HL-60 (cell line): ENCODE measurements around the gene ANO6.

Source experiments
- DNase-seq, 2 experiments: peaks; one replicate each; pipeline ENCODE4 v3.0.0-alpha.2; 2010 to 2020; ENCODE audit warnings: low read depth in 1 of 2, low spot score in 1 of 2
- H3K27ac ChIP-seq: fragments of 250-450 bp; sonication (Bioruptor Pico); replicated peaks from 2 replicates; pipeline ENCODE4 v1.5.1; 2020; ENCODE audit warnings: mild to moderate bottlenecking, moderate library complexity
- H3K27me3 ChIP-seq: fragments of 250-450 bp; sonication (Bioruptor Pico); 2 replicates; pipeline ENCODE4 v1.5.1; 2021; ENCODE audit warnings: mild to moderate bottlenecking, moderate library complexity; ENCODE audit not compliant: insufficient read depth, poor library complexity, severe bottlenecking
- H3K4me3 ChIP-seq: replicated peaks from 2 replicates; pipeline ENCODE4 v1.5.1; 2011; ENCODE audit warnings: mild to moderate bottlenecking, control low read depth, low read length; ENCODE audit not compliant: insufficient read depth
- GABPA ChIP-seq: IDR thresholded peaks from 2 replicates; pipeline ENCODE4 v1.6.1; 2012; ENCODE audit warnings: low read depth
- POLR2AphosphoS5 ChIP-seq: IDR thresholded peaks from 2 replicates; pipeline ENCODE4 v1.6.1; 2012; ENCODE audit warnings: low read depth
- SPI1 ChIP-seq: IDR thresholded peaks from 2 replicates; pipeline ENCODE4 v1.6.1; 2012; ENCODE audit warnings: low read depth, mild to moderate bottlenecking, borderline replicate concordance
- TF ChIP-seq, protein P1 (sequence below): IDR thresholded peaks from one replicate; pipeline ENCODE4 v1.5.1; 2011; ENCODE audit warnings: low read length, control low read depth, inconsistent platforms; ENCODE audit not compliant: insufficient read depth
- TF ChIP-seq, protein P2 (sequence below): IDR thresholded peaks from 2 replicates; pipeline ENCODE4 v1.6.1; 2012; ENCODE audit warnings: low read depth; ENCODE audit not compliant: insufficient replicate concordance

Gene ANO6

DNA sequence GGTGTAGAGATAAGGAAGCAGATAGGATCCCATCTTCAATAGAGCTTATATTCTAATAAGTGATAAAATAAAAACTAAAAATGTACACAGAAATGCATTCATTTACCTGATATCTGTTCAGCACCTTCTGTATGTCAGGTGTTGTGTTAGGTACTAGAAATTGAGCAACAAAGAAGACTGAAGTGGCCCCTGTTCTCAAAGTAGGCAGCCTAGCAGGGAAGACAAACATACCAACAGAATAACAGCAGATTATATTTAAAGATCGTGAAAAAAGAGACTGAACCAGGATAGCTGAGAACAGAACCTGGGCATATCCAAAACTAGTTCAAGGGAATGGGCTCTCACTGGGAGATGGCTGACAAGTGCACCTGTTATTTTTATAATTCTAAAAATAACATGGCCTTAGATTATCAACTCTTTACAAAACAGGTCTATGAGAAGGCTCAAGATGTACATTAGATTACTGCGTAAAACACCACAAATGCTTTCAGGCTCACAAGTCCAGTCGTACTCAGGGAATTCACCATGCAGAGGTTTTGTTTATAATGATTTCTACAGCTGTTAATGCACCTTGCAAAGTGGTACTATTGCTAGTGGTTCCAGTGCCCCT, 16.4 kb downstream of the ANO6 start:
- DNase-seq = no peak
- no peak for TF ChIP-seq GABPA
- TF ChIP-seq, protein P1, sequence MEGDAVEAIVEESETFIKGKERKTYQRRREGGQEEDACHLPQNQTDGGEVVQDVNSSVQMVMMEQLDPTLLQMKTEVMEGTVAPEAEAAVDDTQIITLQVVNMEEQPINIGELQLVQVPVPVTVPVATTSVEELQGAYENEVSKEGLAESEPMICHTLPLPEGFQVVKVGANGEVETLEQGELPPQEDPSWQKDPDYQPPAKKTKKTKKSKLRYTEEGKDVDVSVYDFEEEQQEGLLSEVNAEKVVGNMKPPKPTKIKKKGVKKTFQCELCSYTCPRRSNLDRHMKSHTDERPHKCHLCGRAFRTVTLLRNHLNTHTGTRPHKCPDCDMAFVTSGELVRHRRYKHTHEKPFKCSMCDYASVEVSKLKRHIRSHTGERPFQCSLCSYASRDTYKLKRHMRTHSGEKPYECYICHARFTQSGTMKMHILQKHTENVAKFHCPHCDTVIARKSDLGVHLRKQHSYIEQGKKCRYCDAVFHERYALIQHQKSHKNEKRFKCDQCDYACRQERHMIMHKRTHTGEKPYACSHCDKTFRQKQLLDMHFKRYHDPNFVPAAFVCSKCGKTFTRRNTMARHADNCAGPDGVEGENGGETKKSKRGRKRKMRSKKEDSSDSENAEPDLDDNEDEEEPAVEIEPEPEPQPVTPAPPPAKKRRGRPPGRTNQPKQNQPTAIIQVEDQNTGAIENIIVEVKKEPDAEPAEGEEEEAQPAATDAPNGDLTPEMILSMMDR = no peak
- TF ChIP-seq POLR2AphosphoS5 = no peak
- TF ChIP-seq SPI1 = no peak
- TF ChIP-seq, protein P2, sequence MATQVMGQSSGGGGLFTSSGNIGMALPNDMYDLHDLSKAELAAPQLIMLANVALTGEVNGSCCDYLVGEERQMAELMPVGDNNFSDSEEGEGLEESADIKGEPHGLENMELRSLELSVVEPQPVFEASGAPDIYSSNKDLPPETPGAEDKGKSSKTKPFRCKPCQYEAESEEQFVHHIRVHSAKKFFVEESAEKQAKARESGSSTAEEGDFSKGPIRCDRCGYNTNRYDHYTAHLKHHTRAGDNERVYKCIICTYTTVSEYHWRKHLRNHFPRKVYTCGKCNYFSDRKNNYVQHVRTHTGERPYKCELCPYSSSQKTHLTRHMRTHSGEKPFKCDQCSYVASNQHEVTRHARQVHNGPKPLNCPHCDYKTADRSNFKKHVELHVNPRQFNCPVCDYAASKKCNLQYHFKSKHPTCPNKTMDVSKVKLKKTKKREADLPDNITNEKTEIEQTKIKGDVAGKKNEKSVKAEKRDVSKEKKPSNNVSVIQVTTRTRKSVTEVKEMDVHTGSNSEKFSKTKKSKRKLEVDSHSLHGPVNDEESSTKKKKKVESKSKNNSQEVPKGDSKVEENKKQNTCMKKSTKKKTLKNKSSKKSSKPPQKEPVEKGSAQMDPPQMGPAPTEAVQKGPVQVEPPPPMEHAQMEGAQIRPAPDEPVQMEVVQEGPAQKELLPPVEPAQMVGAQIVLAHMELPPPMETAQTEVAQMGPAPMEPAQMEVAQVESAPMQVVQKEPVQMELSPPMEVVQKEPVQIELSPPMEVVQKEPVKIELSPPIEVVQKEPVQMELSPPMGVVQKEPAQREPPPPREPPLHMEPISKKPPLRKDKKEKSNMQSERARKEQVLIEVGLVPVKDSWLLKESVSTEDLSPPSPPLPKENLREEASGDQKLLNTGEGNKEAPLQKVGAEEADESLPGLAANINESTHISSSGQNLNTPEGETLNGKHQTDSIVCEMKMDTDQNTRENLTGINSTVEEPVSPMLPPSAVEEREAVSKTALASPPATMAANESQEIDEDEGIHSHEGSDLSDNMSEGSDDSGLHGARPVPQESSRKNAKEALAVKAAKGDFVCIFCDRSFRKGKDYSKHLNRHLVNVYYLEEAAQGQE = no peak
- Histone ChIP-seq H3K4me3 (no peak overlapping the region), H3K27ac (no peak overlapping the region), H3K27me3 (no peaks in the 10 kb centered on the region)

DNA sequence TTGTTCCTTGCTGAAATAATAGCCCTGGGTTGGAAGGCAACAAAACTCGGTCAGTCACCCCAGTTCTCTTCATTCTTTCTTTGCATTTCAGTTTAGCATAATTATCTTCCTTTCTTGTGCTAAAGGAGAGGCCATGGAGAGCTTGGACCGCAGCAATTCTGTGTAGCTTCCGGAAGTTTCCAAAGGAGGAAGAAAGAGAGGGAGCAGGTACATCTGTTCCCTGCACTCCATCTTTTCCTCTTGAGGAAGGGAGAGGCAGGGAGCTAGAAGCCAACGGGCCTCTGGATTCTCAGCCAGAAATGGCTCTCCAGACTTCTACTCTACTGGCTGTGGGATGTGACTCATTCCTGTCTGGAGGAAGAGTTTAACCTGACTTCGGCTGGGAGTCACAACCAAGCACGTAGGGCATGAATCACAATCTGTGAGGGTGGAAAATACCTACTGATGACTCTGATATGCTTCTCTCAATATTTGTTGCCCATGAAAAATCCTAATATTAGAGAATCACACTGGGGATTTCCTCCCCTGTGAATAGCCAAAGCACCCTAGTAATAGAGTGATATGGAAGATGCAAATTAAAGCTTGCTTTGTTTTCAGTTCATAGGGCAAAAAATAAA, 17.0 kb downstream of the ANO6 start:
- Histone ChIP-seq H3K27ac (no peak overlapping the region), H3K27me3 (no peaks in the 10 kb centered on the region), H3K4me3 (no peak overlapping the region)
- no peak for DNase-seq
- TF ChIP-seq POLR2AphosphoS5 = no peak
- no peak for TF ChIP-seq GABPA
- TF ChIP-seq SPI1 = no peak
- TF ChIP-seq, protein P2 = no peak
- TF ChIP-seq, protein P1 = no peak

DNA sequence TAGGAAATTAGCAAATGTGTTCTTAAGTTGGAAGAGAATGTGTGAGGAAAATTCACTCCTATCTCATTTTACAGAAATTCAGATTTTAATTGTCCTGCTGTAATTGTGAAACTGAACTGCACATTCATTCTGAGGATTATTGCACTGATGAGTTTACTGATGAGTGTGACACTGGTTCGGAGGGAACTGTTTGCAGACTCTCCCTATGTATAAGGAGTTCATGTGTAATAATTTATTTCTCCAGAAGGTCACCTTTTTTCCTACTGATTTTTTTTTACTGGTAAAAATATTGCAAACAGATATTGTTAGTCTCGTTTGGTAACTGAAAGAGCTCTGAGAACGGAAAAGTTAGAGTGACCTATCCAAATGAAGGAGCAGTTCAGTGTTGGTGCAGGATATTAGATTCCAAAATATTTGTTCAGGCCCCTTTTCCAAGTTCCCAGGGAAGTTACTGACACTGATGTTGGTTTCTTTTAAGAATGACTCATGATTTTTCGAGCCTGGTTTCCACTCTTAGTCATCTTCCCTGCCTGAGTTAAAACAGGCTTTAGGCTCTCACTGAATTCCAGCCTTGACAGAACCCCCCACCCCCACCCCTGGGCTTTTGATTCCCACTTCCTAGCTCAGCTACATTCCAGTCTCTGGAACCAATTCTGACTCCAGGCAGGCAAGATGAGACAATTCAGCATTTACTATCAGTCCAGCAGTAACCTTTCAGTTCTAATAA, 18.4 kb downstream of the ANO6 start:
- TF ChIP-seq GABPA (no peak), SPI1 (no peak), POLR2AphosphoS5 (no peak)
- TF ChIP-seq, protein P2 = no peak
- TF ChIP-seq, protein P1 = no peak
- DNase-seq = no peak
- no peak overlapping the region for H3K27ac ChIP-seq
- H3K4me3 ChIP-seq = no peak overlapping the region
- no peaks in the 10 kb centered on the region for H3K27me3 ChIP-seq
